ENCODE data around the gene ATP13A2. TPM values are rescaled to one million over a fixed set of nuclear protein-coding genes. Genes with fewer than 3 reads are reported as not detected.

The ATP13A2 gene
- total and polyA plus RNA-seq, 2 donors from 2014 or later, result 23.8 to 38.6 TPM

DNA sequence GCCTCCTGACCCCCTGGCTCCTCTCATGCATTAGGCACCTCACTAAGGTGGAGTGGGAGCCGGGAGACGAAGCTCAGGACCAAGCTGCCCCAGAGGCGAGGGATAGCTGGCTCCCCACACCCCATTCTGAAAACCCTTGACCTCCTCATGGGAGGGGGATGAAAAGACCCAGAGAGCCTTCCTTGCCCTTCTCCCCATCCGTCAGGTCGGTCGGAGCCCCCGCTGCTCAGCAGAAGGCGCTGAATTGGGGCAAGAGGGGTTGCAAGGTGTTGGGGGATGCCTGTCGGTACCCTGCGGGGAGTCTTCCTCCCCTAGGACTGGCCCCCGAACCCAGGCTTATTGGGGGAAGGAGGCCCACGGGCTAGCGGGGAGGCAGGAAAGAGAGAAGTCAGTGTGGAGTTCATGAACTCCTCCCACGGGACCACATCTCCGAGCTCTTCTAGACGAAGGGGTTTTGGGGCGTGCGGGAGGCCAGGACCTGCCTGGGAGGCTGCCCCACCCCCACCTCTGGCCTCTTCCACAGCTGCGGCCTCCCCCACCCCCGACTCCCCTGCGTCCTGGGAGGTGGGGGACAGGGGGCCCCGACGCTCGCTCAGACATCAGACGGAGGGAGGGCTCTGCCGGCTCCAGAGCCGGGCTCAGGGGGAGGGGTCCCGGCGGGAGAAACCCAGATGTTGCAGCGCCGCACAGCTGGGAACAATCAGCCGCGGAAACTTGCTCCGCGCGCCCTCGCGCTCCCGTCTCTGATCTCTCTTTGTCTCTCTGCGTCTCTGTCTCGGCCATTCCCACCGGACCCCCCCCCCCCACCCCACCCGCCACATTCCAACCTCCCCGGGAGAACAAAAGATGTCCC is 32.0 kb downstream of the ATP13A2 start:
- H3K9me3 ChIP-seq (ENCODE audit: control insufficient read depth in 2 of 3, insufficient read depth in 1 of 3, low read length in 3 of 3), result no peaks in the 10 kb centered on the region
- no peaks in the 10 kb centered on the region for H3K36me3 ChIP-seq (ENCODE audit: control insufficient read depth in 2 of 3, insufficient read depth in 3 of 3, low read length in 3 of 3)
- H3K27ac ChIP-seq (ENCODE audit: low read depth in 2 of 2, low read length in 2 of 2), result peak overlapping the region in 1 of 2 donors; percentile 28
- TF ChIP-seq, protein P1, sequence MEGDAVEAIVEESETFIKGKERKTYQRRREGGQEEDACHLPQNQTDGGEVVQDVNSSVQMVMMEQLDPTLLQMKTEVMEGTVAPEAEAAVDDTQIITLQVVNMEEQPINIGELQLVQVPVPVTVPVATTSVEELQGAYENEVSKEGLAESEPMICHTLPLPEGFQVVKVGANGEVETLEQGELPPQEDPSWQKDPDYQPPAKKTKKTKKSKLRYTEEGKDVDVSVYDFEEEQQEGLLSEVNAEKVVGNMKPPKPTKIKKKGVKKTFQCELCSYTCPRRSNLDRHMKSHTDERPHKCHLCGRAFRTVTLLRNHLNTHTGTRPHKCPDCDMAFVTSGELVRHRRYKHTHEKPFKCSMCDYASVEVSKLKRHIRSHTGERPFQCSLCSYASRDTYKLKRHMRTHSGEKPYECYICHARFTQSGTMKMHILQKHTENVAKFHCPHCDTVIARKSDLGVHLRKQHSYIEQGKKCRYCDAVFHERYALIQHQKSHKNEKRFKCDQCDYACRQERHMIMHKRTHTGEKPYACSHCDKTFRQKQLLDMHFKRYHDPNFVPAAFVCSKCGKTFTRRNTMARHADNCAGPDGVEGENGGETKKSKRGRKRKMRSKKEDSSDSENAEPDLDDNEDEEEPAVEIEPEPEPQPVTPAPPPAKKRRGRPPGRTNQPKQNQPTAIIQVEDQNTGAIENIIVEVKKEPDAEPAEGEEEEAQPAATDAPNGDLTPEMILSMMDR (IDR thresholded peaks at IDR 0.05; ENCODE audit: borderline replicate concordance, extremely low read depth, insufficient read depth), result no peak
- FAIRE-seq (no peak), DNase-seq (peak in 4 of 5 donors; percentile 73 to 91 (median 78))
- peak overlapping the region in 1 of 3 donors; percentile 36 for H3K9ac ChIP-seq (ENCODE audit: low read length in 3 of 3)
- H3K4me3 ChIP-seq (ENCODE audit: low read length in 3 of 3), result peak overlapping the region in 1 of 3 donors; percentile 58
- no peaks in the 10 kb centered on the region for H3K27me3 ChIP-seq (ENCODE audit: control insufficient read depth, insufficient read depth, low read length)
- H3K4me1 ChIP-seq (ENCODE audit: control insufficient read depth in 2 of 3, insufficient read depth in 2 of 3, low read depth in 1 of 3, low read length in 3 of 3), result no peaks in the 10 kb centered on the region
- intact Hi-C loops (cut with DNase I), result loop anchor here (10.0 kb wide), 1 partner anchor 65 kb away; no protein-coding TSS in a partner anchor

DNA sequence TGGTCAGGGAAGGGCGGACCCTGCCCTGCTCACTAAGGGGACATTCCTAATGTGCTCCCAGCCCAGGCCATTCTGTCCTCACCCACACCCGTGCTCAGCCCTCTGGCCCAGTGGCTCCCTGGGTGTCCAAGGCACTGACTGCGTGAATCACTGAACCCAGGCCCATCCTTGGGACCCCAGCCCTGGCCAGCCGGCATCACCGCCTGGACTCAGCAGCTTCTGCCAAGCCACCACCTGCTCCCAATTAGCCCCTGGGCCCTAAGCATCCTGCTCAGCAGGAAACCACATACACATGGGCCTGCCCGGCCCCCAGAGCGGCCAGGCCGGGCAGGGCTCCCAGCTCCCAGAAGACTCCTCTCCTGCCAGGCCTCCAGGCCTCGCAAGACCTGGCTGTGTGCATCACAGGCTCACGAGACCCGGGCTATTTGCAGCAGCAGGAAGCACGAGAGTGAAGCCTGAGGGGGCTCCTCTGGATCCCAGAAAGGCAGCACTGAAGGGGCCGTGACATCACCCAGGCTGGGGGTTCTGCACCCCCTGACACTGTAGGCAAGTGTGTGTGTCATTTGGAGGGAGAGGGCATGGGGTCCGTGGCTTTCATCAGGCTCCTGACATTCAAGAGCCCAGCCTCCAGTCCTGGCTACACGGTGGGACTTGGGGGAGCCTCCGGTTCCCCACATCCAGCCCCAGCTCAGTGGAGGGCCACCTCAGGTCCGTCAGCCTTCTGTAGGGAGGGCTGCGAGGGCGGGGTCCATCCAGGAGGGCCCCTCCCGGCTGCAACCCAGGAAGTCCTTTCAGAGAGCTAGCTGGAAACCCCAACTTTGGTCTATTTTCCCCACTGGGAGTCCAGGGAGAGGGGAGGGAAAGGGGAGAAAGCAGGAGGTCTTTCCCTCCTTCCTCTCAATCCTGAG is 32.9 kb downstream of the ATP13A2 start:
- no peaks in the 10 kb centered on the region for H3K36me3 ChIP-seq (ENCODE audit: control insufficient read depth in 2 of 3, insufficient read depth in 3 of 3, low read length in 3 of 3)
- peak overlapping the region in 1 of 3 donors; percentile 40 for H3K4me3 ChIP-seq (ENCODE audit: low read length in 3 of 3)
- no peak for FAIRE-seq
- intact Hi-C loops (cut with DNase I), result loop anchor here (10.0 kb wide), 1 partner anchor 66 kb away; no protein-coding TSS in a partner anchor
- H3K4me1 ChIP-seq (ENCODE audit: control insufficient read depth in 2 of 3, insufficient read depth in 2 of 3, low read depth in 1 of 3, low read length in 3 of 3), result no peaks in the 10 kb centered on the region
- TF ChIP-seq, protein P1 (IDR thresholded peaks at IDR 0.05; ENCODE audit: borderline replicate concordance, extremely low read depth, insufficient read depth), result no peak
- H3K27ac ChIP-seq (ENCODE audit: low read depth in 2 of 2, low read length in 2 of 2), result peak overlapping the region in 1 of 2 donors; percentile 54
- H3K27me3 ChIP-seq (ENCODE audit: control insufficient read depth, insufficient read depth, low read length), result no peaks in the 10 kb centered on the region
- peak in 3 of 5 donors; percentile 60 to 84 (median 70) for DNase-seq
- H3K9me3 ChIP-seq (ENCODE audit: control insufficient read depth in 2 of 3, insufficient read depth in 1 of 3, low read length in 3 of 3), result no peaks in the 10 kb centered on the region
- H3K9ac ChIP-seq (ENCODE audit: low read length in 3 of 3), result peak overlapping the region in 1 of 3 donors; percentile 21

DNA sequence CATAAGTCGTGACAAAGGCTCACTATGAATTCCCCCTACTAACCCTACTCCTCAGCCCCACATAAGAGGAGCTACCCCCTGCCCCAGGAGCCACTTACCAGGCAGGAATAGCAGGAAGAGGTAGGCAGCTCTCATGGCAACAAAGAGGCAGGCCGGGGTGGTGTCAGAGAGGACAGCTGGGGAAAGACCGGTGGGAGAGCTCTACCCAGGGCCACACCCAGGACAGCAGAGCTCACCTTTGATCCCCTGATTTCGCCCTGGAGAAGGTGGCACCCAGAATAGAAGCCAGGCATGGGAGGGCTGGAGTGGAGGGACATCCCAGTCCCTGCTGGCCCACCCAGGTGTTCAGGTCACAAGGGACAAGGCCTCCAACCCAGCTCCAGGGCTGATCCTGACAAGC is 33.6 kb downstream of the ATP13A2 start:
- Histone ChIP-seq H3K4me3 (ENCODE audit: low read length in 3 of 3) (no peak overlapping the region), H3K9me3 (ENCODE audit: control insufficient read depth in 2 of 3, insufficient read depth in 1 of 3, low read length in 3 of 3) (no peaks in the 10 kb centered on the region), H3K9ac (ENCODE audit: low read length in 3 of 3) (no peak overlapping the region), H3K27me3 (ENCODE audit: control insufficient read depth, insufficient read depth, low read length) (no peaks in the 10 kb centered on the region), H3K36me3 (ENCODE audit: control insufficient read depth in 2 of 3, insufficient read depth in 3 of 3, low read length in 3 of 3) (no peaks in the 10 kb centered on the region), H3K4me1 (ENCODE audit: control insufficient read depth in 2 of 3, insufficient read depth in 2 of 3, low read depth in 1 of 3, low read length in 3 of 3) (no peaks in the 10 kb centered on the region), H3K27ac (ENCODE audit: low read depth in 2 of 2, low read length in 2 of 2) (no peak overlapping the region)
- FAIRE-seq (no peak), DNase-seq (no peak)
- intact Hi-C loops (cut with DNase I), result loop anchor here (10.0 kb wide), 1 partner anchor 67 kb away; no protein-coding TSS in a partner anchor
- TF ChIP-seq, protein P1 (IDR thresholded peaks at IDR 0.05; ENCODE audit: borderline replicate concordance, extremely low read depth, insufficient read depth), result no peak
